ENCODE data around the gene SV2A. TPM values are rescaled to one million over a fixed set of nuclear protein-coding genes. Genes with fewer than 3 reads are reported as not detected.
"Not testable (repeated sequence)": the region's sequence is repeated elsewhere in the genome, so short reads cannot be mapped to it uniquely, and the experiment has no call there.

The SV2A gene
- total and polyA plus RNA-seq, 8 donors, result 0.46 to 4.6 (median 1.4) TPM; not detected in 1

- DNase-seq, result peak in 1 of 2 donors; percentile 18
- H3K27ac ChIP-seq, result no peak overlapping the region
- H3K9me3 ChIP-seq, result no peaks in the 10 kb centered on the region
- no peak overlapping the region for H3K4me3 ChIP-seq
- intact Hi-C loops (cut with DNase I; ENCODE audit: low total_unique reads), result no loop called here
- no peaks in the 10 kb centered on the region for H3K36me3 ChIP-seq
- TF ChIP-seq POLR2A (IDR thresholded peaks at IDR 0.05) (no peak), EP300 (IDR thresholded peaks at IDR 0.05) (no peak), CTCF (IDR thresholded peaks at IDR 0.05) (no peak), POLR2AphosphoS5 (IDR thresholded peaks at IDR 0.05) (no peak)
- H3K27me3 ChIP-seq, result no peaks in the 10 kb centered on the region
- peaks cover 7 to 16% (median 11%) of the 10 kb centered on the region in 4 donors for H3K4me1 ChIP-seq
- 79 to 95% (median 91%) methylated on average over 1 of the region's 1 CpG for WGBS, 5 donors
Observed at GRCh38 chr1:149879556-149879955, 38.1 kb downstream of the SV2A start.

GRCh38 chr1:149877211-149877946 lies 40.3 kb downstream of the SV2A start:
- TF ChIP-seq POLR2AphosphoS5 (IDR thresholded peaks at IDR 0.05), result no peak
- no peak for TF ChIP-seq CTCF (IDR thresholded peaks at IDR 0.05)
- TF ChIP-seq POLR2A (IDR thresholded peaks at IDR 0.05), result no peak
- TF ChIP-seq EP300 (IDR thresholded peaks at IDR 0.05), result no peak
- Histone ChIP-seq H3K27ac (no peak overlapping the region), H3K4me3 (no peak overlapping the region), H3K27me3 (no peaks in the 10 kb centered on the region), H3K9me3 (no peaks in the 10 kb centered on the region), H3K4me1 (no peaks in the 10 kb centered on the region), H3K36me3 (no peaks in the 10 kb centered on the region)
- no peak for DNase-seq
- intact Hi-C loops (cut with DNase I; ENCODE audit: low total_unique reads), result no loop called here
- 87 to 95% (median 94%) methylated on average over 7 of the region's 7 CpGs for WGBS, 5 donors

- DNase-seq; H3K4me3 ChIP-seq; H3K36me3 ChIP-seq; intact Hi-C loops (cut with DNase I; ENCODE audit: low total_unique reads); H3K9me3 ChIP-seq; H3K27me3 ChIP-seq; H3K27ac ChIP-seq; H3K4me1 ChIP-seq: not testable (repeated sequence)
- no CpG with 5 or more reads among the region's 4 CpGs for WGBS, 5 donors
Observed at GRCh38 chr1:149873060-149873459, 44.6 kb downstream of the SV2A start.

GRCh38 chr1:149866887-149867286 lies 50.8 kb downstream of the SV2A start:
- H3K4me1 ChIP-seq; DNase-seq; H3K27ac ChIP-seq; intact Hi-C loops (cut with DNase I; ENCODE audit: low total_unique reads); H3K36me3 ChIP-seq; H3K4me3 ChIP-seq; H3K27me3 ChIP-seq; H3K9me3 ChIP-seq: not testable (repeated sequence)
- WGBS, 5 donors, result no CpG with 5 or more reads among the region's 2 CpGs

- WGBS, 5 donors, result no CpG with 5 or more reads among the region's 32 CpGs
- intact Hi-C loops (cut with DNase I; ENCODE audit: low total_unique reads); H3K27ac ChIP-seq; H3K9me3 ChIP-seq; H3K4me3 ChIP-seq; H3K27me3 ChIP-seq; H3K36me3 ChIP-seq; H3K4me1 ChIP-seq; DNase-seq: not testable (repeated sequence)
Observed at GRCh38 chr1:149861497-149862054, 56.1 kb downstream of the SV2A start.

GRCh38 chr1:149860684-149861496 lies 56.8 kb downstream of the SV2A start:
- DNase-seq; H3K4me3 ChIP-seq; H3K27ac ChIP-seq; H3K9me3 ChIP-seq; H3K36me3 ChIP-seq; intact Hi-C loops (cut with DNase I; ENCODE audit: low total_unique reads); H3K4me1 ChIP-seq; H3K27me3 ChIP-seq: not testable (repeated sequence)
- WGBS, 5 donors, result no CpG with 5 or more reads among the region's 55 CpGs

- WGBS, 5 donors, result no CpG with 5 or more reads among the region's 15 CpGs
- intact Hi-C loops (cut with DNase I; ENCODE audit: low total_unique reads); H3K36me3 ChIP-seq; H3K4me1 ChIP-seq; H3K4me3 ChIP-seq; H3K27me3 ChIP-seq; DNase-seq; H3K9me3 ChIP-seq; H3K27ac ChIP-seq: not testable (repeated sequence)
Observed at GRCh38 chr1:149860271-149860670, 57.4 kb downstream of the SV2A start.
